Ovary (tissue), 3 donors: ENCODE measurements around the gene PIK3R2.

Source experiments
- CTCF ChIP-seq, 3 donors: fragments of 450-650 bp in 2 of 3; fragments of 200-600 bp in 1 of 3; IDR thresholded peaks; one replicate each; pipeline versions ENCODE4 v1.5.1 to v1.8.0; 2016 to 2022; ENCODE audit warnings: antibody characterized with exemption in 3 of 3, mild to moderate bottlenecking in 1 of 3
- EP300 ChIP-seq: sonication (generic); formaldehyde crosslinking; IDR thresholded peaks from one replicate; pipeline ENCODE4 v1.6.1; 2017; ENCODE audit warnings: antibody characterized with exemption
- POLR2A ChIP-seq: fragments of 450-650 bp; IDR thresholded peaks from one replicate; pipeline ENCODE4 v1.6.1; 2017; ENCODE audit warnings: antibody characterized with exemption, mild to moderate bottlenecking, moderate library complexity
- donor health status: DM: no; HTN: no; CAD: no.

DNA sequence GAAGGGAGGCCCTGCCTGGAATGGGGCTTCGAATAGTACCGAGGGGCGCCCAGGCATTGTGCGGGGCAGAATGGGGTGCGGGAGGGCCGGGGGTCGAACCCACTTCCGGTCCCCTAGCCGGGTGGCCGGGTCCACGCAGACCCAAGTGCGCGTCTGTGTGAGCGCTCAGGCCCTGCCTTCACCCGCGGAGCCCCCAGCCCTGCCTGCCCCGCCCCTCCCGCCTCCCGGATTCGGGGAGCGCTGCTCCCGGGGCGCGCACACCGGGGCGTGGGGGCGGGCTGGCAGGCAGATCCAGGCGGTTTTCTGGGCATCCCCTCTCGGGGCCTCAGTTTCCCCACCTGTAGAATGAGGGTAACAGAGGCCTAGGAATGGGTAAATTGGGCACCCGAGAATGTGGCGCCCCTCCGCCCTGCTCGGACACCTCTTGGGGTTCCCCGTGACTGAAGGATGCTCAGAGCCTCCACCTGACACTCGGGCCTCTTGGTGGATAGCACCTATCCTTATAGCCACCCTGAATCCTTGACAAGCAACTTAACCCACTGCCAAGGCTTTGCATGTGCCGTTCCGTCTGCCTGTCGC is 682 bp downstream of the PIK3R2 start:
- no peak for TF ChIP-seq CTCF (IDR thresholded peaks at IDR 0.05)
- no peak for TF ChIP-seq POLR2A
- no peak for TF ChIP-seq EP300
